Measurements from ENCODE around the gene SH3TC2.

DNA sequence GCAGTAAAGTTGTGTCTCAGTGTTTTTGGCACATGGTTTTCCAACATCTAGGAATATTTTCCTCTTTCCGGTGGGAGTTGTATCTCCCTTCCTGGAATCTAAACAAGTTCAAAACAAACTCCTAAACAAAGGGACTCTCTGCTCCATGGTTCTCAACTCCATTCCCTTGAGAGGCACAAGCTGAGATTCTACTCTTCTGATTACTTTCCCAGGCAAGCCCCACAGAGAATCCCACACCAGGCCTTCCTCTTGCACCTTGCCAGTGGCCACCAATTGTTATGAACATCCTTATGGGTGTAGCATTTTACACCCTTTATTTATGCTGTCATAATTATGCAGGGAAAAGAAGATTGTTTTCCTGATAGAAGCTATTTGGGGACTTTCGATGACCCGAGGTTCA, 25.8 kb upstream of the SH3TC2 start:
- TF ChIP-seq EZH2 (IDR thresholded peaks at IDR 0.05) (no peak), POLR2AphosphoS5 (IDR thresholded peaks at IDR 0.05; ENCODE audit: borderline replicate concordance, low read depth, low read length) (no peak)
